Medulla oblongata (tissue), 1 donor: ENCODE measurements around the gene BIN1.
A peak's percentile ranks its signal among the peaks of the same experiment; 100 is the strongest.

ENCODE experiments used
- DNase-seq: peaks from one replicate; pipeline ENCODE4 v3.0.0-alpha.2; 2015; ENCODE audit errors: extremely low spot score

The BIN1 gene

DNA sequence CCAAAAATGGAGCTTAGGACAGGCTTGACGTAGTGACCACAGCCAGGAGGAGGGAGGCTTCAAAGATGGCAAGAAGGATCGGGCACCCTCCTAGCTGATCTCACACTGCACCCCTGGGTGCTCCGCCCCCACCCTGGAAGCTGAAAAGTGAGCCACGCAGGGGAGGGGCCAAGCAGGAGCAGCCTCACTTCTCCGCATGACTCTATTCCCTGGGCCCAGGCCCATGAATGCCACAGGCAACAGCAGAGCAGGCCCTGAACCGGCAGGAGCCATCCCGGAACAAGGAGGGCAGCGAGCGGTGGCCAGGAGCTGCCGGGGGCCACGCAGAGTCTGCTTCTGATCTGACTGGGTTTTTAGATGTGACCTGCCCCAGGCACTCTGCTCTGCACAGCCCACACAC is 30.0 kb downstream of the BIN1 start:
- no peak for DNase-seq

GRCh38 chr2:127076290-127076689 is 30.7 kb downstream of the BIN1 start:
- no peak for DNase-seq

- DNase-seq = no peak
Observed at GRCh38 chr2:127075821-127076220, 31.1 kb downstream of the BIN1 start.

- DNase-seq = no peak
Observed at GRCh38 chr2:127074936-127075335, 32.0 kb downstream of the BIN1 start.

- no peak for DNase-seq
Observed at GRCh38 chr2:127074358-127074757, 32.6 kb downstream of the BIN1 start.

- DNase-seq = peak; percentile 93
Observed at GRCh38 chr2:127072970-127073369, 34.0 kb downstream of the BIN1 start.

- no peak for DNase-seq
Observed at GRCh38 chr2:127072396-127072795, 34.6 kb downstream of the BIN1 start.

GRCh38 chr2:127071901-127072328 is 35.0 kb downstream of the BIN1 start:
- DNase-seq = no peak

- DNase-seq = no peak
Observed at GRCh38 chr2:127070221-127070620, 36.7 kb downstream of the BIN1 start.

GRCh38 chr2:127069536-127069935 is 37.4 kb downstream of the BIN1 start:
- DNase-seq = no peak

- no peak for DNase-seq
Observed at GRCh38 chr2:127069003-127069402, 38.0 kb downstream of the BIN1 start.

DNA sequence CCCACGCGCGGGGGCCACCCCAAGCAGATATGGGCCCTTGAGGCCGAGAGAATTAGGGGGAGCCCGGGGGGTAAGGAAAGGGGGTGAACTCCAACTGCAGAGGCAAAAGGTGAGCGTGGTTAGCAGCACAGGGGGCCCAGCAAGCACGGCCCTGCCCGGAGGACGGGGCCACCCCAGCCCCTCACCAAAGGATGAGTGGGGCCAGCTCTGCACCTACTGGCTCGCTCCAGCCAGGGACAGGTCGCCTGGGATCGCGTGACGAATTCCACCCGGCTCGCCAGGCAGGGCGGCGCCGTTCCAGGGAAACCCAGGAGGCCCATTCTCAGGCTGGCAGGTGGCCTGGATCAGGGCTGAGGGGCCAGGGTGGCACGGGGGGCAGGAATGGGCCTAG is 38.6 kb downstream of the BIN1 start:
- no peak for DNase-seq

DNA sequence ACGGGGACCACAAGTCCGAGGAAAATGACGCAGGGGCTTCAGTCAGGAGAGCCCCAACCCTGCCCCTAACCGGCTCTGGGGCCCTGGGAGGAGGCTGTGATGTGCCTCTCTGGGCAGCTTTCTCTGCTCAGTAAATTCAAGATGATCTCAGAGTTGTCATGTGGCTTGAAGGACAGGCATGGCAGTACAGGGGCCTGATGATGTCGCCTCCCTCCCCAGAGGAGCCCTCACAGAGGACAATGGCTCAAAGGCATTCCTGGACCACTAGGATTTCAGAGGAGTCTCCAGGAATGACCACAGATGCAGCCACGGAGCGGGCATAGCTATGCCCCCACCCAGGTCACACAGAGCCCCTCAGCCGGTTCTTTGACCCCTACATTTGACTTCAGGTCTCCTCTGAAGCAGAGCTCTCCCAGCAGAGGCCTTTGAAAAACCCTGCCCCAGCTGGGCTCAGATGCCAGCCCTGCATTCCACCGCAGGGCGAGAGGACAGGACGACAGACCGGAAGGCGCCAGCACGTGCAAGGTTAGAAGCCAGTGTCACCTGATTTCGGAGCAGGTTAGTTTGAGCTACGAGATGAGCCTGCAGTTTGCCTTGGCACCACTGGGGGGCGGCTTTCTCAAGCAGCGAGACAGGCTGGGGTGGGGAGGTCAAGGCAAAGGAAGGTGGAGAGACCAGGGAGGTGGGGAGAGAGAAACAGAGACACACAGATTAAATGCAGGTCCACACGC is 39.2 kb downstream of the BIN1 start:
- peak; percentile 87 for DNase-seq

DNA sequence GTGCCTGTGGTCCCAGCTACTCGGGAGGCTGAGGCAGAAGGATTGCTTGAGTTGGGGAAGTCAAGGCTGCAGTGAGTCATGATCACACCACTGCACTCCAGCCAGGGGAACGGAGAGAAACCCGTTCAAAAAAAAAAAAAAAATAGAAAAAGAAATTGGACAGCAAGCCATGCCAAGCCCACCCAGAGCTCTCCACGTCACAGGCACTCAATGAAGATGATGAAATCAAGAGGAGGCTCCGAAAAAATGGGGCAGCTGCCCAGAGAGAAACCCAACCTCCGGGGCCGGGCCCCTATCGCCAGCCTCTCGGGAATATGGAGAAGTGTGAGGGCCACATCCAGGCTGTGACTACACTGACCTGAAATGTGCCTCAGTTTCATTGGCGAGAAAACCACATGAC is 40.0 kb downstream of the BIN1 start:
- no peak for DNase-seq

DNA sequence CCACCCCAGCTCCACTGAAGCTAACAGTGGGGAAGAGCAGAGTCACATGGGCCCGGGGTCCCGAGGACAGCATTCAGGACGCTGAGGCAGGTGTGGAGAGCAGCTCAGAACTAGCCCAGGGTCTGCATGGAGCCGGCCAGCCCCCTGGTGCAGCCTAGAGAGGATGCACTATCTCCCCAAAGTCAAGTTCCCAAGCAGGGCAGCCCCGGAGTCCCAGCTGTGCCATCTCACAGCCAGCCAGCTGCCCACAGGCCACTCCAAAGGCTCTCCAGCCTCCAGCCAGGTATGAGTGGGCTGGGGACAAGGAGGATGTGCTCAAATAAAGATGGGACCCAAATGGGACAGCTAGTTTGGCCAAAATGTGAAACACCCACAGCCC is 41.0 kb downstream of the BIN1 start:
- DNase-seq = no peak

GRCh38 chr2:127065299-127065939 is 41.5 kb downstream of the BIN1 start:
- no peak for DNase-seq

DNA sequence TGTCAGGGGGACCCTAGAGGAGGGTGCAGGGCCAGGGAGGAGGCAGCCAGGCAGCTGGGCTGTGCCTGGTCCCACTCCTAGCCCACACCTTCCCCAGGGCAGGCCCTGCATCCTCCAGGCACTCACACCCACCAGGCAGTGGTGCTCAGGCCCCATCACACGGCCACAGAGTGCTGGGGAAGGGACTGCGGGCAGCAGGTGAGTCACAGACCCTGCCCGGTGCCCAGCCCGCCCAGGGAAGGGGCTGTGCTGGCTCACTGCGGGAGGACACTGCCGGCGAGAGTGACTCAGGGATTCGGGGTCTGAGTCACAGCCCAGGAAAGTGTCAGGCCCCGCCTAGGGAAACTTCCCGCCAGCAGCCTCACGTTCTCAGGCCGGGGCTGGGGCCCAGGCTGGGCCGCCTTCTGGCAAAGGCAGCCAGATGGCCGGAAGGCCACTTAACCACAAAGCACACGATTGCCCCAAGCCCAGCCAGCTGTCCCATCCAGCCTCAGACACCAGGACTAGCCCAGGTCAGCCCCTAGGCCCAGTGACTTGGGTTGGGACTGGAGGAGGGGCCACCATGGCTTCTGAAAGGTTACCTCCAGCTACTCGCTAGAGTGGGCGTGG is 42.2 kb downstream of the BIN1 start:
- peak; percentile 70 for DNase-seq

- no peak for DNase-seq
Observed at GRCh38 chr2:127063701-127064590, 43.0 kb downstream of the BIN1 start.

DNA sequence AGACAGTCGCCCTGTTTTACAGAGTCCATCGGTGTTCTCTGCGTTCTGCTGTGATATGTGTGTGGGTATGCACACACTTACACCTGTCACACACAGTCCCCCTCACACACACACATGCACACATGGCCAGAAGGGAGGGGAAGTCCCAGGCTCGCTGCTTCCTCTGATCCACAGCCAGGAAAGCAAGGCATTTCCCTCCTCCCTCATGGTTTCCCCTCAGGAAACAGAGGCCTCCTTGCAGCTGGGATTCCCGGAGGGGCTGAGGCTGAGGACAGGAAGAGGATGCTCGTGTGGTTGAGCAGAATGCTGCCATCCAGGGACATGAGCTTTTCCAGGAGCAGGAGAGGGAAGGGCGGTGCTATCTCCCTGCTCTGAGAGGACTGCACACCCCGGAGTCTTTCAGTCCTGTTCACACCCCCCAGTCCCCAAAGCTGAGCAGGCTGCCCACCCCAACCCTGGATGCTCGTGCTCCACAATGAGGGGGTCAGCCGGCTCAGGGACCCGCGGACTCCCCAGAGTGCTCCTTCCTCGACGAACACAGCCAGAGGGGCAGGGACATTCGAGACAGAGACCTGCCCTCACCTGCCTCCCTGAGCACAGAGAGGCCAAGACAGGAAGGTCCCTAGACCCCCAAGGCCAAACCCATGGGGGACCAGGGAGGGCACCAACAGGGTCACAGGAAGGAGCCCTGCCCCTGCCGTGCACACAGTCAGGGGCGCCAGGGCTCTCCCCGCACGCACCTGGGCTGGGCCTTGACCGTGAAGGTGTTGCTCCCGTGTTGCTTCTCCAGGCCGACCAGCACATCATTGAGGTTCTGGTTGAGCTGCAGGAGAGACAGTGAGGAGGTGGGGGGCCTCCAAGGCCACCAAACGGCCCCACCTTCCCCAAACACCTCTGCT is 45.3 kb downstream of the BIN1 start:
- no peak for DNase-seq

DNA sequence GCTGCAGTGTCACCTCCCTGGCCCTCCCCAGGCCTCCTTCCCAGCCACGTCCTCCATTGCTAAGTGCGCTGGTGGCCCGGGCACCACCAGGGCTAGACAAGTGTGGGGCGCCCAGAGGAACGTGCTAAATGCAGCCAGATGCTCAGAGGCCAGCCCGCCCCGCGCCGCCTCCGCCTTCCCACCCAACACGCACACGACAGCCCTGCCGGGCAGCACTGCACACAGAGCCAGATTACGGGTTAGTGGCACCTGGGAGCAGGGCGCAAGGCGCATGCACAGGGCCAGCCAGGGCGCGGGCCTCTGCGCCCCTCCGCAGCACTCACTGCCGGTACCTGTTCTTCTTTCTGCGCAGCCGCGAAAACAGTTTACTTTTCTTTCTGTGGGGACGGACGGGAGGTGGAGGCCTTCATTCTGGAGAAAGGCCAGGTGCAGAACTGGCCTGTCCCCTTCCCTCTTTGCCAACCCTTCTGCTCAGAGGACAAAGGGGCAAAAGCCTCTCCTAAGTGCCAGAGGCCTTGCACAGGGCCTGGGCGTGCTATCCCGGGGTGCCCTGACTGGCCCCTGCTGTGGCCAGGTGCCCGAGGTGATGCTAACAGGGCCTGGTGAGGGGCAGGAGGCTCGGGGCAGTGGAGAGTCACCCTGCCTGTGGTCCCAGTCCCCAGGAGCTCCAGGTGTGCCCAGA is 46.5 kb downstream of the BIN1 start:
- no peak for DNase-seq

- no peak for DNase-seq
Observed at GRCh38 chr2:127059559-127059958, 47.4 kb downstream of the BIN1 start.
